Measurements from ENCODE around the gene CALHM6. TPM values are rescaled to one million over a fixed set of nuclear protein-coding genes. Genes with fewer than 3 reads are reported as not detected.

The CALHM6 gene
- total and polyA plus RNA-seq, 9 of the 15 experiments (the other 6 are each of a cell fraction or from before 2014, with no cell fraction given): 0.24 TPM; not detected in 8

- TF ChIP-seq ZNF780A (CRISPR knock-in tag; IDR thresholded peaks at IDR 0.05): no peak
- TF ChIP-seq HDGF (IDR thresholded peaks at IDR 0.05): no peak
- TF ChIP-seq ZNF274 (IDR thresholded peaks at IDR 0.05; ENCODE audit: borderline replicate concordance, low read depth, low read length): no peak
- TF ChIP-seq GTF2B (IDR thresholded peaks at IDR 0.05; ENCODE audit: extremely low read depth, insufficient read length): no peak
- no peak for TF ChIP-seq USF1 (CRISPR knock-in tag; IDR thresholded peaks at IDR 0.05)
- TF ChIP-seq ETV6 (IDR thresholded peaks at IDR 0.05; ENCODE audit: borderline replicate concordance in 1 of 2, low read depth in 2 of 2, low read length in 1 of 2): 0 out of 4 replicates have a peak, but pooled peaks of 1 of the 2 experiments have one; percentile 26
- no peak for TF ChIP-seq ETV6 (CRISPR knock-in tag; IDR thresholded peaks at IDR 0.05; ENCODE audit: borderline replicate concordance)
- TF ChIP-seq TCFL5 (CRISPR knock-in tag; conservative IDR thresholded peaks at IDR 0.05): no peak
- no peak for TF ChIP-seq CEBPG (CRISPR knock-in tag; IDR thresholded peaks at IDR 0.05)
- no peak for TF ChIP-seq CEBPG (tag; conservative IDR thresholded peaks at IDR 0.05 in 1 of 2, IDR thresholded peaks at IDR 0.05 in 1 of 2)
- TF ChIP-seq MTA1 (IDR thresholded peaks at IDR 0.05; ENCODE audit: borderline replicate concordance): no peak
- no peak for TF ChIP-seq ZNF354B (CRISPR knock-in tag; IDR thresholded peaks at IDR 0.05)
- peak in 1 of 2 experiments; percentile 31; a peak in 1 of 4 replicates for TF ChIP-seq SRF (CRISPR knock-in tag; IDR thresholded peaks at IDR 0.05)
- no peak for TF ChIP-seq ZNF224 (CRISPR knock-in tag; IDR thresholded peaks at IDR 0.05)
- 0 out of 2 replicates have a peak, but pooled peaks have one; percentile 22 for TF ChIP-seq GABPA (tag; conservative IDR thresholded peaks at IDR 0.05; ENCODE audit: low read depth)
- no peak for TF ChIP-seq POLR3A (IDR thresholded peaks at IDR 0.05; ENCODE audit: borderline replicate concordance, extremely low read depth, insufficient read depth, insufficient read length)
- TF ChIP-seq MTA2 (IDR thresholded peaks at IDR 0.05; ENCODE audit: low read depth): no peak
- TF ChIP-seq ZNF23 (CRISPR knock-in tag; IDR thresholded peaks at IDR 0.05): no peak
Observed at GRCh38 chr6:116476002-116476678, 15.0 kb downstream of the CALHM6 start (continued).
